Measurements from ENCODE around the gene NAB2. TPM values are rescaled to one million over a fixed set of nuclear protein-coding genes. Genes with fewer than 3 reads are reported as not detected.
A peak's percentile ranks its signal among the peaks of the same experiment; 100 is the strongest.
"Not testable (repeated sequence)": the region's sequence is repeated elsewhere in the genome, so short reads cannot be mapped to it uniquely, and the experiment has no call there.

The NAB2 gene
- total RNA-seq, 1 donor from 2014 or later = 58.0 TPM

DNA sequence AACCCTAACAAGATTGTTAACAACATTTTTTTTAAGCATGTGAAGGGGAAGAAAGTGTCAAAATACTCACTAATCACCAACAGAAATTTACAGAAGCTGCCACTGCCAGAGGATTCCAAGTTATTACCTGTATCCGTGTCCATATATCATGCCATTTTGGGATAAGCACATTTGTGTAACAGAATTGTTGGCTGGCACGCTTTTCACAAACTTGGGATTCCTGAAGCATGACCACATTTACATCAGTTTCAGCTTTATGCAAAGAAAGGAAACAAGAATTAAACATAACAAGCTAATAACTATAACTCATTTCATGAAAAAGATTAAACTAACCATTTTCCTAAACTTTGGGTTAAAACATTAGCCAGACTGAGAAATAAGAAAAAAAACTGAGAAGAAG lies 16.3 kb upstream of the NAB2 start:
- DNase-seq (ENCODE audit: low read depth, low spot score) = no peak
- peaks cover 12% of the 10 kb centered on the region for H3K4me1 Mint-ChIP-seq
- H3K4me3 Mint-ChIP-seq = peak overlapping the region; percentile 6
- peaks cover 4% of the 10 kb centered on the region for H3K36me3 Mint-ChIP-seq (ENCODE audit: low read depth)
- H3K9me3 Mint-ChIP-seq = no peaks in the 10 kb centered on the region
- TF ChIP-seq CTCF (conservative IDR thresholded peaks at IDR 0.05) = no peak
- no peaks in the 10 kb centered on the region for H3K27me3 Mint-ChIP-seq (ENCODE audit: low read depth)
- no peak overlapping the region for H3K27ac Mint-ChIP-seq (ENCODE audit: unreplicated experiment)

DNA sequence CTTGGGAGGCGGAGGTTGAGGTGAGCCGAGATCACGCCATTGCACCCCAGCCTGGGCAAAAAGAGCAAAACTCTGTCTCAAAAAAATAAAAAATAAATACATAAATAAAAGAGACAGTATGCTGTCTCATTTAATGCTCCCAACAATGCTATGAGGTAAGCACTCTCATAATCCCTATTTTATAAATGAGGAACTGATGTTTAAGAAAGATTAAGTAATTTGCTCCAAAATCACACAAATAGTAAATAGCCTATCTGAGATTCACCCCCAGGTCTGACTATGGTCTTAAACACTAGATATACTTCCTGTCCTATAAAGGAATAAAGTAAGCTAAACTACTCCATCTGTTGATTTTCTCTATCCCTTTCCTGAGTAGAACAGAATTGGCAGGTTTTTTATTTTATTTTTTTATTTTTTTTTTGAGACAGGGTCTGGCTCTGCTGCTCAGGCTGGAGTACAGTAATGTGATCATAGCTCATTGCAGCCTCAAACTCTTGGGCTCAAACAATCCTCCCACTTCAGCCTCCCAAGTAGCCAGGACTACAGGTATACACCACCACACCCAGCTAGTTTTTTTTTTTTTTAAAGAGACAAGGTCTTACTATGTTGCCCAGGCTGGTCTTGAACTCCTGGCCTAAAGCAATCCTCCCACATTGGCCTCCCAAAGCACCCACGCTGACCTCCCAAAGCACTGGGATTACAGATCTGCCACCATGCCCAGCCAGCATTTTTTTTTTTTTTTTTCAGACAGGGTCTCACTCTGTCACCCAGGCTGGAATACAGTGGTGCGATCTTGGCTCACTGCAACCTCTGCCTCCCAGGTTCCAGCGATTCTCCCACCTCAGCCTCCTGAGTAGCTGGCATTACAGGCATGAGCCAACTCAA lies 15.1 kb upstream of the NAB2 start:
- peaks cover 18% of the 10 kb centered on the region for H3K4me1 Mint-ChIP-seq
- not testable (repeated sequence) for H3K9me3 Mint-ChIP-seq; DNase-seq (ENCODE audit: low read depth, low spot score); H3K36me3 Mint-ChIP-seq (ENCODE audit: low read depth); H3K27ac Mint-ChIP-seq (ENCODE audit: unreplicated experiment); H3K27me3 Mint-ChIP-seq (ENCODE audit: low read depth)
- H3K4me3 Mint-ChIP-seq = peak overlapping the region; percentile 9

- H3K4me1 Mint-ChIP-seq = peaks cover 20% of the 10 kb centered on the region
- peaks cover 2% of the 10 kb centered on the region for H3K36me3 Mint-ChIP-seq (ENCODE audit: low read depth)
- TF ChIP-seq CTCF (conservative IDR thresholded peaks at IDR 0.05) = no peak
- peak; percentile 82 for DNase-seq (ENCODE audit: low read depth, low spot score)
- H3K4me3 Mint-ChIP-seq = peak within 1 kb of the TSS; percentile 97
- H3K27ac Mint-ChIP-seq (ENCODE audit: unreplicated experiment) = peak within 1 kb of the TSS; percentile 96
- no peaks in the 10 kb centered on the region for H3K9me3 Mint-ChIP-seq
- H3K27me3 Mint-ChIP-seq (ENCODE audit: low read depth) = no peaks in the 10 kb centered on the region
Measured at GRCh38 chr12:57078519-57079404, 10.2 kb upstream of the NAB2 start, which contains the start of gene NEMP1. TSS of gene NEMP1 (minus strand) at chr12:57078791. CDS start at chr12:57078745, 46 bp downstream.

- DNase-seq (ENCODE audit: low read depth, low spot score) = no peak
- H3K27me3 Mint-ChIP-seq (ENCODE audit: low read depth) = no peaks in the 10 kb centered on the region
- peaks cover 2% of the 10 kb centered on the region for H3K36me3 Mint-ChIP-seq (ENCODE audit: low read depth)
- H3K9me3 Mint-ChIP-seq = no peaks in the 10 kb centered on the region
- TF ChIP-seq CTCF (conservative IDR thresholded peaks at IDR 0.05) = no peak
- H3K4me3 Mint-ChIP-seq = peak overlapping the region; percentile 27
- no peak overlapping the region for H3K27ac Mint-ChIP-seq (ENCODE audit: unreplicated experiment)
- H3K4me1 Mint-ChIP-seq = peaks cover 24% of the 10 kb centered on the region
Measured at GRCh38 chr12:57079821-57080220, 9.1 kb upstream of the NAB2 start.

DNA sequence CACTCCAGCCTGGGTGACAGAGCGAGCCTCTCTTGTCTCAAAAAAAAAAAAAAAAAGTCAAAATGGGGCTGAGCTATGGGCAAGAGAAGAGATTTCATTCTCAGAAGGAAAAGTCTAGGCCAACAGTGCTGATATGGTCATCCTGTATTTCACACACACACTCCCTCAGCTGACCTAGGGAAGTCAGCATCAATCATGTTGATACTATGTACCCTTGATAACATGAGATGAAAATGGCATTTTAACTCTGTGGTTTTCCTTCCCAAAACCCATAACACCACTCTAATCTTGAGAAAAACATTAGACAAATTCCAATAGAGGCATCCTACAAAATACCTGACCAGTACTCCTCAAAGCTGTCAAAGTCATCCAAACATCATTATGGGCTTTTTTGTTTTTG lies 8.1 kb upstream of the NAB2 start:
- Mint-ChIP-seq H3K9me3 (no peaks in the 10 kb centered on the region), H3K36me3 (ENCODE audit: low read depth) (peaks cover 2% of the 10 kb centered on the region), H3K4me3 (peak overlapping the region; percentile 38), H3K27me3 (ENCODE audit: low read depth) (no peaks in the 10 kb centered on the region), H3K27ac (ENCODE audit: unreplicated experiment) (no peak overlapping the region), H3K4me1 (peaks cover 35% of the 10 kb centered on the region)
- no peak for TF ChIP-seq CTCF (conservative IDR thresholded peaks at IDR 0.05)
- no peak for DNase-seq (ENCODE audit: low read depth, low spot score)

All from neural crest cell (in vitro differentiated cells).